ENCODE measurements around the gene GLYATL1. TPM values are rescaled to one million over a fixed set of nuclear protein-coding genes. Genes with fewer than 3 reads are reported as not detected.

The GLYATL1 gene
- total RNA-seq, 1 experiment from 2014 or later: not detected

DNA sequence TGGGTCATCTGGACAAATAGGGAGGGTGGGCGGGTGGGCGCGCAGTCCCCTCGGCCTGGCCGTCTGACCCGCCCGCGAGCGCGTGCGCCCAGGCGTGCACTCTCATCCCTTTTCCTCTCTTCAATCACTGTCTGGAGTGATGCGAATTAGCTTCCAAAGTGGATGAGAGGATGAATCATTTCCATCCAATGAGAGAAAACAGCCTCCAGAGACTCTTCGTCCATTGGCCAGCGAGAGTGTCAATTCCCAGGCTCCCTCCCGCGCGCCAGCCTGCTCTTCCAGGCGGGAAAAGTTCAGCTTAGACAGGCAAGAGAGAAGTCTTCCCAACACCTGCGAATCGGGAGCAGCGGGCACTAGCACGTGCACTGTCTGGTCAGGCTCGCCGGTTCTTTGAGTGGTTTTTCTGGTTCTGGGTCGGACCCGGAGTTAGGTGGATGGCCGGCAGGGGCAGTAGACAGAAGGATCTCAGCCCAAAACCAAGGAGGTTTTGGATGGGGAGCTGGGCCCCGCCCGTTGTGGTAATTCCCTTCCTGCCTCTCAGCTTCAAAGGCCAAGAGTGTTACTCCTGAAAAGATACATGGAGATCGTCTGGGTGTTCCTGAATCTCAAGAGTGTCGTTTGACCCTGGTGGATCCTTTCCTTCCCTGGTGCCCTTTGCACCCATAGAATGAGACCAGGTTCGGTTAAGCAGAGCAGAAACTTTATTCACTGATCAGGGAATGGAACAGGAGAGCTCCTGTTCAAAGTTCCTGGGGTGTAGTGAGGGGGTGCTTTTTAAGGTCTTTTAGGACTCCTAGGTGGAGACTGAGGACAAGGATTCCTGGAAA lies 33.4 kb upstream of the GLYATL1 start:
- Histone ChIP-seq H4K20me1 (ENCODE audit: insufficient read depth) (no peaks in the 10 kb centered on the region), H3K36me3 (ENCODE audit: control insufficient read depth in 1 of 2, insufficient read depth in 2 of 2, low read length in 2 of 2) (no peaks in the 10 kb centered on the region), H3K4me1 (ENCODE audit: control insufficient read depth in 1 of 2, insufficient read depth in 2 of 2, low read length in 2 of 2) (no peaks in the 10 kb centered on the region), H3K9me2 (ENCODE audit: insufficient read depth) (no peaks in the 10 kb centered on the region), H2AFZ (ENCODE audit: low read depth, low read length, poor library complexity, severe bottlenecking) (no peak overlapping the region), H3K9me3 (ENCODE audit: control insufficient read depth in 1 of 2, insufficient read depth in 1 of 2, low read depth in 1 of 2, low read length in 2 of 2) (no peaks in the 10 kb centered on the region), H3K79me2 (ENCODE audit: insufficient read depth, low read length) (no peaks in the 10 kb centered on the region), H3K27ac (ENCODE audit: low read depth, low read length) (no peak overlapping the region), H3K4me3 (replicated peaks in 1 of 2; ENCODE audit: low read depth in 1 of 2, low read length in 2 of 2) (no peak overlapping the region), H3K4me2 (ENCODE audit: low read length) (no peak overlapping the region), H3K27me3 (ENCODE audit: insufficient read depth, low read length) (peaks cover 6% of the 10 kb centered on the region; the same call in 1 of the 2 replicates), H3K9ac (ENCODE audit: low read length) (no peak overlapping the region)
- ATAC-seq: no peak
- intact Hi-C loops (cut with micrococcal nuclease): no loop called here
- no peak for DNase-seq (ENCODE audit: low read depth, low spot score)
- ChIA-PET CTCF (interaction anchor here (1.3 kb wide), 1 partner anchor 230 kb away, joined by 3 read pairs; no protein-coding TSS in a partner anchor), RAD21 (ENCODE audit: low non-redundant PET in 1 of 2, low total read pairs in 2 of 2, uncharacterized antibody in 2 of 2, unreplicated experiment in 2 of 2) (no interaction called here), POLR2A (no interaction called here)
- TF ChIP-seq MAX (IDR thresholded peaks at IDR 0.05) (no peak), CTCF (IDR thresholded peaks at IDR 0.05 in 2 of 3, conservative IDR thresholded peaks at IDR 0.05 in 1 of 3; ENCODE audit: borderline replicate concordance in 1 of 3, insufficient read depth in 1 of 3, low read depth in 2 of 3, low read length in 2 of 3) (0 out of 6 replicates have a peak, but pooled peaks of 1 of the 3 experiments have one; percentile 1)
- no TSS peak for BruUV-seq (replicated peaks)

- intact Hi-C loops (cut with micrococcal nuclease): no loop called here
- H3K27me3 ChIP-seq (ENCODE audit: insufficient read depth, low read length): peaks cover 6% of the 10 kb centered on the region; the same call in 1 of the 2 replicates
- ChIA-PET CTCF (interaction anchor here (2.0 kb wide), 1 partner anchor 151 kb away, joined by 5 read pairs; no protein-coding TSS in a partner anchor), POLR2A (no interaction called here), RAD21 (ENCODE audit: low non-redundant PET in 1 of 2, low total read pairs in 2 of 2, uncharacterized antibody in 2 of 2, unreplicated experiment in 2 of 2) (no interaction called here)
- no peak overlapping the region for H3K27ac ChIP-seq (ENCODE audit: low read depth, low read length)
- H3K79me2 ChIP-seq (ENCODE audit: insufficient read depth, low read length): no peaks in the 10 kb centered on the region
- H3K4me3 ChIP-seq (replicated peaks in 1 of 2; ENCODE audit: low read depth in 1 of 2, low read length in 2 of 2): no peak overlapping the region
- no peaks in the 10 kb centered on the region for H3K9me2 ChIP-seq (ENCODE audit: insufficient read depth)
- no peaks in the 10 kb centered on the region for H3K36me3 ChIP-seq (ENCODE audit: control insufficient read depth in 1 of 2, insufficient read depth in 2 of 2, low read length in 2 of 2)
- DNase-seq (ENCODE audit: low read depth, low spot score) (no peak), ATAC-seq (no peak)
- H4K20me1 ChIP-seq (ENCODE audit: insufficient read depth): no peaks in the 10 kb centered on the region
- H3K9ac ChIP-seq (ENCODE audit: low read length): no peak overlapping the region
- H3K9me3 ChIP-seq (ENCODE audit: control insufficient read depth in 1 of 2, insufficient read depth in 1 of 2, low read depth in 1 of 2, low read length in 2 of 2): no peaks in the 10 kb centered on the region
- BruUV-seq (replicated peaks): no TSS peak
- no peak overlapping the region for H2AFZ ChIP-seq (ENCODE audit: low read depth, low read length, poor library complexity, severe bottlenecking)
- H3K4me2 ChIP-seq (ENCODE audit: low read length): no peak overlapping the region
- TF ChIP-seq CBX3 (IDR thresholded peaks at IDR 0.05; ENCODE audit: low read depth) (no peak), ZNF274 (IDR thresholded peaks at IDR 0.05; ENCODE audit: low read depth, low read length) (no peak), FOSL1 (IDR thresholded peaks at IDR 0.05; ENCODE audit: low read depth) (no peak), TCF7L2 (IDR thresholded peaks at IDR 0.05; ENCODE audit: borderline replicate concordance, extremely low read depth, insufficient read depth, insufficient read length) (no peak), JUND (IDR thresholded peaks at IDR 0.05) (no peak), EZH2phosphoT487 (IDR thresholded peaks at IDR 0.05; ENCODE audit: borderline replicate concordance) (no peak), YY1 (IDR thresholded peaks at IDR 0.05; ENCODE audit: extremely low read depth, insufficient replicate concordance, low read depth, low read length) (no peak), CEBPB (IDR thresholded peaks at IDR 0.05; ENCODE audit: low read depth) (no peak)
- peaks cover 0 to 6% of the 10 kb centered on the region in 2 experiments; a peak in 1 of 4 replicates for H3K4me1 ChIP-seq (ENCODE audit: control insufficient read depth in 1 of 2, insufficient read depth in 2 of 2, low read length in 2 of 2)
Observed at GRCh38 chr11:58907780-58908179, 31.5 kb upstream of the GLYATL1 start.
